Ishikawa (cell line): ENCODE results near the gene RHNO1.

Source experiments
- CEBPB ChIP-seq: IDR thresholded peaks from 2 replicates; pipeline ENCODE4 v1.6.1; 2012
- EGR1 ChIP-seq: IDR thresholded peaks from 2 replicates; pipeline ENCODE4 v1.6.1; 2012
- EP300 ChIP-seq: IDR thresholded peaks from 2 replicates; pipeline ENCODE4 v1.6.1; 2012; ENCODE audit warnings: borderline replicate concordance
- FOXM1 ChIP-seq: IDR thresholded peaks from 2 replicates; pipeline ENCODE4 v1.6.1; 2012; ENCODE audit warnings: low read depth, borderline replicate concordance
- REST ChIP-seq: IDR thresholded peaks from 2 replicates; pipeline ENCODE4 v1.6.1; 2012; ENCODE audit warnings: low read depth, mild to moderate bottlenecking
- TAF1 ChIP-seq: IDR thresholded peaks from 2 replicates; pipeline ENCODE4 v1.6.1; 2012; ENCODE audit warnings: low read depth, mild to moderate bottlenecking
- TEAD4 ChIP-seq: IDR thresholded peaks from 2 replicates; pipeline ENCODE4 v1.6.1; 2012
- USF1 ChIP-seq: IDR thresholded peaks from 2 replicates; pipeline ENCODE4 v1.6.1; 2012
- YY1 ChIP-seq: IDR thresholded peaks from 2 replicates; pipeline ENCODE4 v1.6.1; 2012; ENCODE audit warnings: low read depth
- ZBTB7A ChIP-seq: IDR thresholded peaks from 2 replicates; pipeline ENCODE4 v1.6.1; 2012; ENCODE audit warnings: low read depth

- no peak for TF ChIP-seq FOXM1
- no peak for TF ChIP-seq EP300
- TF ChIP-seq TEAD4: no peak
- TF ChIP-seq CEBPB: no peak
- TF ChIP-seq ZBTB7A: no peak
- no peak for TF ChIP-seq YY1
- TF ChIP-seq REST: no peak
- no peak for TF ChIP-seq USF1
- no peak for TF ChIP-seq EGR1
- no peak for TF ChIP-seq TAF1
Observed at GRCh38 chr12:2936301-2936700, 59.3 kb downstream of the RHNO1 start.
